ENCODE data around the gene TMEM63A.

TMEM63A gene

DNA sequence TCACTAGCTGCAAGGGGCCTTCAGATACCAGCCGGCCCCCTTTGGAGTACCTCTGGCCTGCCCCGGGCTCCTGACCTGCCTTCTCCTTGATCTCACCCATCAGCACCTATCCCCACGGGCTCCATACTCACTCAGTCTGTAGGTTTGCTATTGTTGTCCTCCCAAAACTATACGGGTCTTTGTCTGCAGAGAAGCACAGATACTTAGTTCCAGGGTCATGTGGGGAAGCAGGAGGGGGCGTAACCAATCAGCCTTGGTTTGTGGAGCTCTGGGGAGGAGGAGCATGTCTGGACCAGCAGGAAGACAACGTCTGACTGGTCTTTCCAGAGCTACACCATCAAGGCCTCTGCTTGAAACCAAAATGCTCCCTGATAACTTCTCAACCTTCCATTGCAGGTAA lies 15.2 kb downstream of the TMEM63A start:
- Mint-ChIP-seq H3K4me3 (no peak overlapping the region), H3K27me3 (no peaks in the 10 kb centered on the region), H3K9me3 (no peaks in the 10 kb centered on the region), H3K4me1 (peaks cover 62% of the 10 kb centered on the region), H3K36me3 (peaks cover 9% of the 10 kb centered on the region), H3K27ac (peak overlapping the region; percentile 7)

DNA sequence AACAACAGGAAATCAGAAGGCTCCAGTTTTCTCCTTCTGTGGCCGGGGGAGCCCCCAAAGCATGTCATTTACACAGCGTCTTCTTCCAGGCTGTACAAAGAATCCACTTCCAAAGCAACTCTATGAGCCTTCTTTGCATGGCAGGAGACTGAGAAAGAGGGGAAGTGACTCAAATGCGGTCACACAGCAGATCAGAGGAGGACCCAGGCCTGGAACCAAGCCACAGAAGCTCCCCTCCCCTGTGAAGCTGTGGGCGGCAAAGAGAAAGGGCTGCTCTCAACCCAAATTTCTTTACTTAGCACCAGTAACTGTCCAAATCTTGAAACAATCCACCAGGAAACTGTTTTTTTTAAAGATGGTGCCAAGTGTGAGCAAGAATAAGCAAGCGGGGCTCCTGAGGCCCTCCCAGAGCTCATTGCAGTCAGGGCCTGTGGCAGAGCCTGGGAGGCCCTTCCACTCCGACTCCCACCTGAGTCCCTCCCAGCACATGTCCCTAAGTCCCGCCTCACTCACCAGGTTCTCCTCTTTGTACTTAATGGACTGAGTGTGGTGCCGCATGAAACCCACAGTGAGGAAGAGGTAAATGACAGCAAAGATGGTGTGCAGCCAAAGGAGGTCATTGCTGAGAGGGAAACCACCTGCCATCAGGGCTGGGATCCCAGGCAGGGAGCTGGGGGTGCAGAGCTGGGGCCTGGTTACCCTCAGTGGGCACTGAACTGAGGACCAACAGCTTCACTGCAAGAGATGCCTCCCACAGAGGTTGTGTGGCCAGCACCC lies 15.9 kb downstream of the TMEM63A start:
- Mint-ChIP-seq H3K4me3 (peak overlapping the region; percentile 67), H3K9me3 (no peaks in the 10 kb centered on the region), H3K36me3 (peaks cover 7% of the 10 kb centered on the region), H3K4me1 (peaks cover 58% of the 10 kb centered on the region), H3K27me3 (no peaks in the 10 kb centered on the region), H3K27ac (peak overlapping the region; percentile 85)

DNA sequence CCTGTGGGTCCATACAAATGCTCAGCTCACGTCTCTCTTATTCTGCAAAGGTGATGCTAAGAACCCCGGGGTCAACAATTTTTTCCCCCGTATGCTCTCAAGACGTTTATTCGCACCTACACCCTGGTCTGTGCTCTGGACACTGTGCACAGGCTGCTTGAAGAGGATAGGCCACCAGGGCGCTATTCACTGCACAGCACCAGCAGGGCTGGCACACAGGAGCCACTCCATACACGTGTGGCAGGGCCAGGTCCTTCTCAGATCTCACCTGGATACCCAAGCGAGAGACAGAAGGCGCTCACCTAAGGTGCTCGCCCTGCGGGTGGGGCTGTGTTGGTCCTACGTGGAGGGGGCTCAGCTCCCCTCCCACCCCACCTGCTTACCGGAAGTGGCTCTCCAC lies 16.7 kb downstream of the TMEM63A start:
- Mint-ChIP-seq H3K27me3 (no peaks in the 10 kb centered on the region), H3K36me3 (peaks cover 7% of the 10 kb centered on the region), H3K9me3 (no peaks in the 10 kb centered on the region), H3K4me1 (peaks cover 50% of the 10 kb centered on the region), H3K27ac (no peak overlapping the region), H3K4me3 (peak overlapping the region; percentile 36)

DNA sequence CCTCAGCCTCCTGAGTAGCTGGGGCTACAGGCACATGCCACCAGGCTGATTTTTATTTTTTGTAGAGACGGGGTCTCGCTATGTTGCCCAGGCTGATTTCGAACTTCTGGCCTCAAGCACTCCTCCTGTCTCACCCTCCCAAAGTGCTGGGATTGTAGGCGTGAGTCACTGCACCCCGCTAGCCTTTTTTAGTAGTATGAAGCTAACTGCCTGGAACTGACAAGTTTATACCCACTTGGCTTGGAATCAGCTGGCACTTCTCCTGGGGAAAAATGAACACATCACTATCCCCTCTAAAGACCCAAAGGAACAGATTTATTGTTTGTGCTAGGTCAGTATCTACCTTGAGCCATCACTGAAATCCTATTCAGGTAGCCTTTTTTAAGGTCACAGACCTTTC lies 19.0 kb downstream of the TMEM63A start:
- no peak overlapping the region for H3K4me3 Mint-ChIP-seq
- H3K27me3 Mint-ChIP-seq = no peaks in the 10 kb centered on the region
- peaks cover 5% of the 10 kb centered on the region for H3K36me3 Mint-ChIP-seq
- H3K9me3 Mint-ChIP-seq = no peaks in the 10 kb centered on the region
- peaks cover 42% of the 10 kb centered on the region for H3K4me1 Mint-ChIP-seq
- no peak overlapping the region for H3K27ac Mint-ChIP-seq

DNA sequence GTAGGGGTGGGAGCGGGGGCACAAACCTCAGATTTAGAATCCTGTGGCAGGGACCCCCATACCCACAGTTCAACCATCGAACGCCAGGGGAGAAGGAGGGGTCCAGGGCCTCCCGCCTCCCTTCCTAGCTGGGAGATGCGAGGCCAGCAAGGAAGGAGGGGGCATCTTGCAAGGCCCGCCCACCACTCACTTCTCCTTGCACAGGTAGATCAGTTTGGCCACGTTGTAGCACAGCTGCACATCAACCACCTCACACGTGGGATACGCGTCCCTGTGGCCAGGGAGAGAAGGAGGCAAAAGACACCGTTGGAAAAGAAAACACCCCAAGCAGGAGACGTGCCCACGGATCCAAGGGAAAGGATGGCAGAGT lies 19.6 kb downstream of the TMEM63A start:
- H3K4me1 Mint-ChIP-seq = peaks cover 39% of the 10 kb centered on the region

DNA sequence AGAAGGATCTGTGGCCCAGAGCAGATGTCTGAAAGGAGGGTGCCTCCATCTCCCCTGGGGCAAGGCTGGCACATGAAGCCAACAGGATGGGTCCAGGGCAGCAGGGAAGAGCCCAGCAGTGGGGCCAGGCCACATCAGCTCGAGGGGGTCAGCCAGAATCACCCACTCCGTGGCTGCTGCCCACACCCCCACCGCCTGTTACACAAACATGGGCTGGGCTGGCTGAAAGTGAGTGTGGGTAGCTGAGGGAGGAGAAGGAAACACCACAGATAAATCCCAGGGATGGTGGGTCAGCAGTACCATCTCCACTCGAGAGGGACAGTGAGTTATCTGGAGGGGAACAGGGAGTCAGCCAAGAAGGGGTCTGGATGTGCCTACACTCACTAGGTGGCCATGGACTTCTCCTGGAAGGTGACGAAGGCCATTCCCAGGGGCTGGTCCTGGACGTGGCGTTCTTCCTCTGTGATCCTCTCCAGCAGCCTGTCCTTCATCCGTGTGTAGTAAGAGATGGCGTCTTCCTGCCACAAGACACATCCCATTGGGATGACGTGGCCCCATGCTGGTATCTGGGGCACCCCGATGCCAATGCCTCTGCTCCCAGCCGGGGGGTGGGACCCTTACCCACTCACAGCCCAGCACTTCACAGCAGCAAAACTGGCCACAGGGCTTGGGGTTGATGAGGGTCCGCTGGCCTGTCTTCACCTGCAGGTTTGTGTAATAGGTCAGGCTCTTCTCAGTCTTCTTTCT lies 20.2 kb downstream of the TMEM63A start:
- Mint-ChIP-seq H3K27ac (peak overlapping the region; percentile 55), H3K27me3 (no peaks in the 10 kb centered on the region), H3K4me3 (no peak overlapping the region), H3K9me3 (no peaks in the 10 kb centered on the region), H3K36me3 (peaks cover 5% of the 10 kb centered on the region), H3K4me1 (peaks cover 34% of the 10 kb centered on the region)

More for the DNA sequence above, 19.6 kb downstream of the TMEM63A start:
- peak overlapping the region; percentile 55 for H3K27ac Mint-ChIP-seq
- peaks cover 5% of the 10 kb centered on the region for H3K36me3 Mint-ChIP-seq
- no peak overlapping the region for H3K4me3 Mint-ChIP-seq
- no peaks in the 10 kb centered on the region for H3K9me3 Mint-ChIP-seq
- no peaks in the 10 kb centered on the region for H3K27me3 Mint-ChIP-seq

DNA sequence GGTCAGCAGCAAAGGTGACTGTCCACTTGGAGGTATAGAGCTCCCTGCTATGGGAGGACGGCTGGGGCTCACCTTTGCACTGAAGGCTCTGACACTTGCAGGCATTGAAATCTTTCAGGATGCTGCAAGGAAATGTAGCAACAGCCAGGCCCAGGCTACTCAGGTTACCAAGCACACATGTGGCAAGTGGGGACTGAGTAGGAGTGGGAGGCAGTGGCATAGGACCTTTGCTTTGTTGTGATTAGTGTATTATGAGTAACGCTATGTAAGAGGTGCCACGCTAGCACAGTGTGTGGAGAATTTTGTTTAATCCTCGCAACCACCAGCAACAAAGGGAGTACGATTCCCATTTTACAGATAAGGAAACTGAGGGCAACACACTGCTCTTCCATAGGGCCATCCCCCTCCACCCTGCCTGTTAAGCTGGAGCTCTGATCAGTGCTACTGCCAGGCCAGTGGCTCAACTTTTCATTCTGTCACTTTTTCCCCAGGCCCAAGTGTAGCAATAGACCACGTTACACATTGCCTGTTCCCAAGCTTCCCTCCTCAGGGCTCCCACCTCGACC lies 21.2 kb downstream of the TMEM63A start:
- H3K36me3 Mint-ChIP-seq = peaks cover 3% of the 10 kb centered on the region
- H3K27ac Mint-ChIP-seq = no peak overlapping the region
- no peaks in the 10 kb centered on the region for H3K9me3 Mint-ChIP-seq
- no peak overlapping the region for H3K4me3 Mint-ChIP-seq
- peaks cover 27% of the 10 kb centered on the region for H3K4me1 Mint-ChIP-seq
- H3K27me3 Mint-ChIP-seq = no peaks in the 10 kb centered on the region

DNA sequence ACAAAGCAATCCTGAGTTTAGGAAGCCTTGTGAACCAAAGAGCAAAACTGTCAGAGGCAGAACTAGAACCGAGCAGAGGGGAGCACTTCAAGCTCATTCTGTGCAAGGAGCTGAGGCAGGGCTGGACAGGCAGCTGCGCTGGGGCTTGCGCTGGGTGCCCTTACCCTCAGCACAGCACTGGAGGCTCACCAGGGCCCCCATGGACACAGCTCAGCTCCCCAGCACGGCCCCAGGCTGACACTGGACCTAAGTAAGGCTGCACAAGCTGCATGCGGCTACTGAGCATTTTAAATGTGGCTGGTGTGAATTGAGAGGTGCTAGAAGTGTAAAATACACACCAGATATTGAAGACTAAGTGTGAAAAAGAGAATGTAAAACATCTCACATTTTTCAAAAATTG lies 22.1 kb downstream of the TMEM63A start:
- H3K9me3 Mint-ChIP-seq = no peaks in the 10 kb centered on the region
- H3K4me1 Mint-ChIP-seq = peaks cover 19% of the 10 kb centered on the region
- peak overlapping the region; percentile 65 for H3K27ac Mint-ChIP-seq

DNA sequence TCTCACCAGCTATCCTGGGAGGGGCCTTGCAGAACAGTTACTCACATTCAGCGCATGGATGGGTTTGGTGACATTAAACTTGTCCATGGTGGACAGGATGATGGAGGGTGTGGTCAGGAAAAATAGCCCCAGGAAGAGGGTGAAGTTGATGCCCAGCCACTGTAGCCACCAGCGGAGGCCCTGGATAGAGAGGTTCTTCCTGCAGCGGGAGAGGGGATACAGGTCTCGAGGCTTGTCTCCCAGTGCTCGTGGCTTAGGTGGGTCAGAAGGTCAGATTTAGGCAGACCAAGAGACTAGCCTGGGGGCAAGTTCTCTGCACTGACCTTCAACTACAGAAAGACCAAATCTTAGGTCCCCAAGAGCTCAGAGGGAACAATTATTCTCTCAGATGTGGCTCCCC lies 23.0 kb downstream of the TMEM63A start:
- Mint-ChIP-seq H3K9me3 (no peaks in the 10 kb centered on the region), H3K27me3 (no peaks in the 10 kb centered on the region), H3K36me3 (peaks cover 8% of the 10 kb centered on the region), H3K4me1 (peaks cover 20% of the 10 kb centered on the region), H3K4me3 (no peak overlapping the region), H3K27ac (no peak overlapping the region)

More for the DNA sequence above, 22.1 kb downstream of the TMEM63A start:
- Mint-ChIP-seq H3K36me3 (peaks cover 3% of the 10 kb centered on the region), H3K4me3 (no peak overlapping the region), H3K27me3 (no peaks in the 10 kb centered on the region)

DNA sequence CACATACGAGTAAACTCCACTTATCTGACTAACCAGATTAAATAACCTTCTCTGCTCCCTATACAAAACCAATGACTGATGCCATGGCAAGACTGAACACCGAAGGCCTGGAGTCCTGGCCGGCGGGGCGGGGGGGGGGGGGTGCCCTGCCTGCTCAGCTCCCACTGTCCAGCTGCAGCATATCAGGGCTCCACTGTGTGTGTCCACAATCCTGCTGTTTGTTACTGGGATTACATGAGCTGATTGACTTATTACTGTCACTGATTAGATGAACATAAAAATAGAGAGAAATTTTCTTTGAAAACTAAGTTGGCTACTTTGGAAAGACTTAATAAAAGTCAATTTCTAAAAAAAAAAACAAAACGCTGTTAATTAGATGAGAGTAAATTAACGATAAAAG lies 24.9 kb downstream of the TMEM63A start:
- peaks cover 27% of the 10 kb centered on the region for H3K4me1 Mint-ChIP-seq
- H3K9me3 Mint-ChIP-seq = no peaks in the 10 kb centered on the region
- H3K27ac Mint-ChIP-seq = peak overlapping the region; percentile 46
- no peak overlapping the region for H3K4me3 Mint-ChIP-seq
- peaks cover 17% of the 10 kb centered on the region for H3K36me3 Mint-ChIP-seq
- H3K27me3 Mint-ChIP-seq = no peaks in the 10 kb centered on the region

DNA sequence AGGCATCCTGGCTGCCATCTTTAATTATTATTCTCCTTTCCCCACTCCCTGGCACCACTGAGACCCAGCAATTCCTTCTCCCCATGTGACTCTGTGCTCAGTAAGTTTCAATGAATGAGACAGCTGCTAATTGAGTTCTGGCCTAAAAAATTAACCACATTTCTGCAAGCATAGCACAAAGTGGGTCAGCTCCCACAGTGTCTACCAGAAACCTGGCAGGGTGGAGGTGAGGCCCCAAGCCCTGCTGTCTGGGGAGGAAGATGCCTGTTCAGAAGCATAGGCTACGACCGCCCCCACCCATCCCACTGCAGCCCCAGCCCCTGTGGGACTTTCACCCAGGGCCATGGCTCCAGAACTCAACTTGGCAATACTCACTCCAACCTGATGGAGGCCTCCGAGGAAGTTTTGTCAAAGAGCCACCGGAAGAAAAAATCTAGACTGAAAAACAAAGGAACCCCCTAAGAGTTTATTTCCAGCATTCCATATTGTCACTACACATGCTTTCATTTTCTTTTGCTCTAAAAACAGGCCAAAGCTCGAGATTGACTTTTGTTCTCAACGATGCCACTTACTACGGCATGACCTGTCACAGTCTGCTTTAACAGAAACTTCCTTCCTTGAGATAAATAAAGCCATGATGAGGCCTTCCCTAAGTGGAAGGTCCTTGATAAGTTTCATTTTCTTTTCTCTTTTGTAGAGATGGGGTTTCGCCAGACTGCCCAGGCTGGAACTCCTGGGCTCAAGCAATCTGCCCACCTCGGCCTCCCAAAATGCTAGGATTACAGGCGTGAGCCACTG lies 26.5 kb downstream of the TMEM63A start:
- H3K4me3 Mint-ChIP-seq = no peak overlapping the region
- no peaks in the 10 kb centered on the region for H3K9me3 Mint-ChIP-seq
- H3K27ac Mint-ChIP-seq = peak overlapping the region; percentile 60
- peaks cover 39% of the 10 kb centered on the region for H3K4me1 Mint-ChIP-seq
- H3K36me3 Mint-ChIP-seq = peaks cover 20% of the 10 kb centered on the region
- no peaks in the 10 kb centered on the region for H3K27me3 Mint-ChIP-seq

DNA sequence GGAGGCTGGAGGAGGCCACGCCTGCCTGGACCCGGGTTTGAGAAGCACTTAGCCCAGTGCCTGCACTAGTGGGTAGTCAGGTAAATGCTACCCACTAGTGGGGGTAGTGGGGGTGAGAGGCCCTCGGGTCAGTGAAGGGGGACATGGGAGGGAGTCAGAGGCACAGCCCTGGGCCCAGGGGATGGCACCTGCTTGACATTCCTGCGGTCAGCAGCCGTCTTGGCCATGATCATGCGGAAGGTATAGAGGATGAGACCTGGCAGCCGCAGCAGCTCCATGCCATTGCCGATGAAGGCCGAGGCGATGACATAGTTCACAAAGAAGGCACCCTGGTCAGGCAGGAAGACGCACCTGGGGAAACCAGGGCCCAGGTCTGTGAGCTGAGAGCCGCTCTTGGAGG lies 28.7 kb downstream of the TMEM63A start:
- no peaks in the 10 kb centered on the region for H3K9me3 Mint-ChIP-seq
- peaks cover 18% of the 10 kb centered on the region for H3K36me3 Mint-ChIP-seq
- H3K27me3 Mint-ChIP-seq = no peaks in the 10 kb centered on the region
- peaks cover 60% of the 10 kb centered on the region for H3K4me1 Mint-ChIP-seq
- peak overlapping the region; percentile 77 for H3K27ac Mint-ChIP-seq
- no peak overlapping the region for H3K4me3 Mint-ChIP-seq

DNA sequence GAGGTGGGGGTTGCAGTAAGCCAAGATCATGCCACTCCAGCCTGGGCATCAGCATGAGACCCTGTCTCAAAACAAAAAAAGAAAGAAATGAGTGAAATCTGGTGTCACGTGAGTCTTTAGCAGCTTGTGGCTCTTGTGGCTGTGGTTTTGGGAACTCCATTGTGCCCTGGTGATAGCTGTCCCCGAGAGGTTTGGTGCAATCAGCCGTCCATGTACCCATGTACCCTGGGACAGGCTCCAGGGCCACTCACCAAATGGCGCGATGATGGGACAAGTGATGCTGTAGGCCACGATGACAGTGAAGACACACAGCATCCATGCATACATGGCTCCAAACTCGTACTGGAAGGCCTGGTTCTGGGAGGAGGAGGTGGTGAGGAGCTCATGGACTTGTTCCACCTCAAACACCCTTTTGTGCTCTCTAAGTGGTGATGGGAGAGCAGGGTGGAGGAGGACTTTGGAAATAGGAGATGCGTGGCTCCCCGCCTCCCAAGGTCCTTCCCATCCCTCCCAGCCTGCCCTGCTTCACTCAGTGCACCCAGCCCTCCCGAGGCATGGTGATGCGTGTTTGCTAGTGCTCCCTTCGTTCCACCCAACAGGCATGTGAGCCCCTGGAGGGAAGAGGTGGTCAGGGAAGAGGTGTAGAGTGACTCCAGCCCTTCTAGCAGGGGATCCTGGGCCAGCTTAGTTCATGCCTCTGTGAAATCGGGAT lies 29.6 kb downstream of the TMEM63A start:
- Mint-ChIP-seq H3K27me3 (no peaks in the 10 kb centered on the region), H3K4me1 (peaks cover 65% of the 10 kb centered on the region), H3K4me3 (no peak overlapping the region), H3K36me3 (peaks cover 17% of the 10 kb centered on the region), H3K27ac (peak overlapping the region; percentile 19), H3K9me3 (no peaks in the 10 kb centered on the region)

DNA sequence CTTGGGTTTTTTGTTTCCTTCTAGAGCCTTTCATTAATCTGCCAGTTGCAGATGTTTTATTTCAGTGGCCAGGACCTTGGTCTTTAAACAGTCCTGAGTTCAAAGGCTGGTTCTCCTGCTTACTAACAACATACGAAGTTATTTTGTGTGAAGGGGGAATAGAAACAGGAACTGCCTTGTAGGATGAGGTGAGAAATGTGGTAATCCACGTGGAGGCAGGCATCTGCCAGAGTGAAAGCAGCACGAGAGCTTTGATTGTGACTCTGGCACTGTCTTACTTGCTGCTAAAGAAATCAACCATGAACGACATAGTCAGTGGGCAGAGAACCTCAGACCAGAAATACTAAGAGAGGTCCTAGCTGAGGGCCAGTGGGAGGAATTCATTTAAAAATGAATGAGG lies 30.4 kb downstream of the TMEM63A start:
- H3K27me3 Mint-ChIP-seq = no peaks in the 10 kb centered on the region
- peak overlapping the region; percentile 94 for H3K27ac Mint-ChIP-seq
- no peaks in the 10 kb centered on the region for H3K9me3 Mint-ChIP-seq
- H3K36me3 Mint-ChIP-seq = peaks cover 17% of the 10 kb centered on the region
- H3K4me3 Mint-ChIP-seq = no peak overlapping the region
- peaks cover 71% of the 10 kb centered on the region for H3K4me1 Mint-ChIP-seq

DNA sequence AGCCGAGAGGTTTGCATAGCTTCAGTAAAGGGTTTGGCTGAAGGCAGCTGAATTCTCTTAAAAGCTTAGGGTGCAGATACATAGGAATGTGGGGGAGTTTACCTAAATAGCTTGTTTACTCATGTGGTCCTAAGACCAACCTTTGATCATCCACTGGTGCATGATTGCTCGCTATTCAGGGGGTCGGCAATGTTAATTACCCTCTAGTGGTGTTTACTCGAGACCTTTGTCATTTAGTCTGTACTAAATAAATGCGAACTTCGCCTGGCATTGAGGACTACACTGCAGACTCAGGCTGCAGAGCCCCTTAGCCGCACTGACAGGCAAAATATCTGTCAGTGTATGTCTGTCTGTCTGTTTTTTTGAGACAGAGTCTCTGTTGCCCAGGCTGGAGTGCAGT lies 31.8 kb downstream of the TMEM63A start:
- peaks cover 17% of the 10 kb centered on the region for H3K36me3 Mint-ChIP-seq
- no peaks in the 10 kb centered on the region for H3K9me3 Mint-ChIP-seq
- no peak overlapping the region for H3K4me3 Mint-ChIP-seq
- H3K27ac Mint-ChIP-seq = peak overlapping the region; percentile 23
- peaks cover 67% of the 10 kb centered on the region for H3K4me1 Mint-ChIP-seq
- H3K27me3 Mint-ChIP-seq = no peaks in the 10 kb centered on the region
